ENCODE measurements around the gene HOXA7. TPM values are rescaled to one million over a fixed set of nuclear protein-coding genes. Genes with fewer than 3 reads are reported as not detected.

Gene HOXA7
- 5.2 TPM for total RNA-seq

DNA sequence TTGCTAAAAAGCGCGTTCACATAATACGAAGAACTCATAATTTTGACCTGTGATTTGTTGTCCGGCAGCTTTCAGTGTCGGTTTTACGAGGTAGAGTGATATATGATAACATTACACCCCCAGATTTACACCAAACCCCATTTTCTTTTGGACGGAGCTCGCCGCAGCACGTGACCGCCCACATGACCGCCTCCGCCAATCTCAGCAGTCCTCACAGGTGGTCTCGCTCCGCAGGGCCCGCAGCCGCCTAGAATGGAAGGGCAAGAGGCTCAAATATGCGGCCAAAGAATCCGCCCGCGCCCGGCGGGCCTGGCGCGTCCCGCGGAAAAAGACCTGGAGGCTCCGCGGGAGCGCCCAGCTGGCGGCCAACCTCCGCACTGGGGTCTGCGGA lies at the start of gene HOXA7:
Gene HOXA7 (minus strand): TSS at position 168 of the 391 bp plus-strand sequence. CDS start 130 bp downstream, at position 38.
- ATAC-seq, result peak; percentile 42

DNA sequence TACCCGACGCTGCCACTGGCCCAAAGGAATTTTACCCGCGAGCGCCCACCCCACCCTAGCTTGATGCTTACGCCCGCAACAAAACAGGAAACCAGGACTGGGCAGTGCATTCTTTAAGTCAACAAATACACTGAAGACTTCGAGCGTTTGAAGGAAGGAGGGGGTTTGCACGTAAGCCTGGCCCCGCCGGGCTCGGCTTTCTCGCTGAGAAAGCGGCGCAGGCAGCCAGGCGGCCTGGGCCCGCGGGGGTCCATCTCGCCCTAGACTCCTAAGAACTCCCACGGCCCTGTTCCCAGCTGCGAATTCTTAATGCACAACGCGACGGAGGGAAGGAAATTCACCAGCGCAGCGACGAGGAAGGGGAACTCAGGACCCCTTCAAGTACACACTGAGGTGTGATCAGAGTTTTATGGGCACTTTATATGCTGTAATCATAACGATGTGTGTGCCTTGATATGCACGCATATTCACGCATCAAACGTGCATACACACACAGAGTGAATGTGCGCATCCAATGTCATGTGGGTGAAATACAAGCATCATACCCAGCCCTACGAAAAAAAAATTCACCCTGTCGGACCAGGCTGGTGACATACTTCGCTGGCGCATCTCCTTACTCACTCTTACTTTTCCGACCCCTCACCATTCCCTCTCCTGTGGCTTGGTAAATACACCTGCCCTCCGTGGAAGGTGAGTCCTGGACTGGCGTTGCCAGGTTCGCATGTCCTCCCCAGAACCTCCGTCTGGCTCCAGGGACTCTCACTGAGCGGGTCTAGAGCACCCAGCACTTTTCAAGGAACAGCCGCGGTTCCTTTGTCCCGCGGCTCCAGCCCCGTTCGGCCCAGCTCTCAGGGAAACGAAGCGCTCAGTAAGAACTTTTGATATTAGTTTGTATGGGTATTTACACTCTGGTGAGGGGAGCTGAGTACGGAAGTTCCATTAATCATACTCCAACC lies 49.1 kb upstream of the HOXA7 start:
- ATAC-seq, result no peak

DNA sequence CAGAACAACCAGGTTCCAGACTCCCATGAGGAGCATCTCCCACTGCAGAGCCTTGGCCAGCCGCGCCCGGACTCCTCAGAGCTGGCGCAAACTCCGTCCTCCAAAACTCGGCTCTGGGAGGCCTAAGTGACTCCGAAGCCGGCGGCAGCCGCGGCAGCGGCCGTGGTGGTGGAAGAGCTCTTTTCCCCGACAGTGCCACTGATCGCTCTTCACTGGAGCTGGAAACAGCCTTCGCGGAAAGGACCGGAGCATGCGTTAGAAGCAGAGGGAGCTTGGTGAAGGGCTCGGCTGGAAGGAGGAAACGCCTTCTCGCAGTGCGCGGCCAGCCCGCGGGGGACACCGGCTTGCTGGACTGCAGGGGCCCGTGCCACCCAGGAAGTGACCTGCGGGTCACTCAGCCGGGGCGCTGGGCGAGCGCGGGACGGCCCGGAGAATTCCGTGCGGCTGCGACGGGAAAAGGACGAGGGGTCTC lies 48.4 kb upstream of the HOXA7 start:
- no peak for ATAC-seq

DNA sequence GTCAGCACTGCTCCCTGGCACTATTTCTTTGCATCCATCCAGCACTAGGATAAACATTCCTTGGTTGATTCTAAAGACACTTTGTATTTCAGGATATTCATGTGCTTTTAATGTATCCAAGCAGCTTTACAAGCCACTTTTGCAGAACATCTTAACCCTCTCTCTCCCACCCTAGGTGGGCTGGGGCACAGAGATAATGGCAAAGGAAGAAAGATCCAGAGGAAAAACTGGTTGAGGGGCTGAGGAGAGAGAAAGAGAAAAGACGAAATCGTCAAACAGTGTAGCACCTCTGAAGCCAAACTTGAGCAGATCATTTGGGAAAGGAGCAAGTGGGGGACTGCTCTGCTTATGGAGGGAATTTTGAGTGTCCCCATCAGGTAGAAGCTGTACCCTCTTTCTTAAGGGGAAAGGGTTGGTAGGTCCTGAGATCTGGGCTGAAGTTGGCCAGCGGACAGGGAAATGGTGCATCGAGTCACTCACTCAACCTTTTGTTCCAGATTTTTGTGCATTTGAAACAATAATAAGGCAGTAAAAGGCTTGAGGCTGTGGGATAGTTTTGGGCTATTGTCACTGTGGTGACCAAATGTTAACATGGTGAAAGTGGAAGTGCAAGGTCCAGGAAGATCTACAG lies 47.6 kb upstream of the HOXA7 start:
- ATAC-seq, result no peak

DNA sequence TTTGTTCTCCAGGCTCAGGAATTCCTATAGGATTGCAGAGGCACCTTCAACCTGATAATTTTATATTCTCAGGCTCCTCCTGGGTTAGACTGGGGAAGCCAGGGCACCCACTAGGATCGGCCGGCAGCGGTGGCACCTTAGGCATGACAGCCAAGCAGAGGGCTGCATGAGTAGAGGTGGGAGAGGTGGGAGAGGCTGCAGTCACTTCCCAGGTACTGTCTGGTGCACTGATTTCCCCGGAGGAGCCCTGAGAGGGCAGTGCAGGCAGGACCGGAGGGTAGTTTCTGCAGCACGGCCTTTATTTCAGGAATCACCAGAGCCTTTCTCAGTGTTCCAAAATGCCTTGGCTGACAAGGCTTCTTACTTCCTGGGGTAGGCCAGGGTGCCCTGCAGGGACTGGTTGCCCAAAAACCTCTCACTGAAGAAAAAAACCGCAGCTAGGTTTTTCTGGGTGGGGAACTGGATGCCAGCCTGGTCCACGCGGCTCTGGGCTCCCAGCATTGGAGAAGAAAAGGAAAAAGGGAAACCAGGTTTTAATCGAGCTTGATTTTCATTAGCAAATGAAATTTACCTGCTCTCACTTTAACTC lies 47.0 kb upstream of the HOXA7 start:
- no peak for ATAC-seq

DNA sequence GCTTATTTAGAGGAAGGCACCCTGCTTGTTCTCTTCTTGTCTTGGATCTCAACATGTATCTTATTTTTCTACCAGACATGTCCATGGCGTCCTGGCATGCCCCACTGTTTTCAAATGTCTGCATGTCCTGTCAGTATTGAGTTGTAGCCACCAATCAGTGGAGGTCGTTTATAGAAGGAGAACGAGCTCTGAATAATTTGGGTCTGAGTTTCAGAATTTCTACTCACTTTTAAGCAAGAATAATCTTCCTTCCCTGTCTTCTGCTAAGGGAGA lies 46.3 kb upstream of the HOXA7 start:
- no peak for ATAC-seq

DNA sequence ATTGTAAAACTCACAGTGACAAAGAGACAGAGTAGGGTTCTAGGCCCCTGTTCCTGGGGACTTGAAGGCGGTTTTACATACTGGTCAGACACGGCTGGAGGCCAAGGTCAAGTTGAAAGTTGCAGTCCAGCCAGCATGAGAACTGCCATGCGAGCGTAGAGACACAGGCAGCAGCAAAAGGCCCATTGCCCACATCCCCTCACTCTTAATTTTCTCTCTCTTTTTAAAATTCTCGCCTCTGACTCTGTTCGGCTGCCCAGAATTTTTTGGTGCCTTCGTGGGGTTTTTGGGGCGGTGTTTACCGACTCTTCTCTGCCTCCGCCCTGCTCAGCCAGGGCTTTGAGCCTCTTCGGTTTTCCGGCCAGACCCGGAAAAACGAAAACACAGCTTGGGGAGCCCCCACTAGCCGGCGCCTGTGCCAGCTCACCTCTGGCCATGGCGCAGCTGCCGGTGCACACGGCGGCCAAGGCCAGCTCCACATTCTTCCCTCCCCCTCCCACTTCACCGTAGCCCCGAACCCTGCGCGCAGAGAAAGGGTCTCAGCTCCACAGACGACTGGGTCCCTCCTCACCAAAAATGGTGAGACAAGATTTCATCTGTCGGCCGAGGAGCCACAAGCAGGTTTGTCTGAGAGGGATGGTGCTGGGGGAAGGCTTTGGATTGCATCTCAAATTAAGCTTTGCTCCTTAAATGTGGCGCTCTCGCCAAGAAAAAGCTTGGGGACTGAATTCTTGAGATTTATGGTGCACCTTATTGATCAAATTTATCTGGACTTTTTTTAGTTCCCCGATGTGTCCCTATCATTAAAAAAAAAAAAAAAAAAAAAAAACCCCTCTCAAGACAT lies 45.8 kb upstream of the HOXA7 start:
- ATAC-seq, result no peak

DNA sequence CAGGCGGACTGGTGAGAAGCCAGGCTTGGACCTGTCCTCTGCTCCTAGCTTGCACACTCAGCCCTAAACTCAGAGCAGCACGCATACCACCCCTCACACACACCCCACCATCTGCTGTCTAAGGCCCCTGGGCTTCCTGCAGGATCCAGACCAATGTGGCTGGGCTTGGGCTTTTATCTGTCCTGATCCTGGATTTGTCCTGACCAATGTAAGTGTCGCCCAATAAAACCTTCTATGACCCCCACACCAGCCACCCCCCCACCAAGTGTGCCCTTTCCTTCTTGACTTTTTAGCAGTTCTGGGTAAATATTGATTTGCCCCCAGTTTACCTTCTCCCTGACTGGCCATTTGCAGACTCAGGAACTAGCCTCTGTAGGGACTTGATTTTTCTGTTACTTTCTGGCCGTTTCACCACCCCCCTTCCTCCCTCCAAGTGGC lies 45.1 kb upstream of the HOXA7 start:
- no peak for ATAC-seq

DNA sequence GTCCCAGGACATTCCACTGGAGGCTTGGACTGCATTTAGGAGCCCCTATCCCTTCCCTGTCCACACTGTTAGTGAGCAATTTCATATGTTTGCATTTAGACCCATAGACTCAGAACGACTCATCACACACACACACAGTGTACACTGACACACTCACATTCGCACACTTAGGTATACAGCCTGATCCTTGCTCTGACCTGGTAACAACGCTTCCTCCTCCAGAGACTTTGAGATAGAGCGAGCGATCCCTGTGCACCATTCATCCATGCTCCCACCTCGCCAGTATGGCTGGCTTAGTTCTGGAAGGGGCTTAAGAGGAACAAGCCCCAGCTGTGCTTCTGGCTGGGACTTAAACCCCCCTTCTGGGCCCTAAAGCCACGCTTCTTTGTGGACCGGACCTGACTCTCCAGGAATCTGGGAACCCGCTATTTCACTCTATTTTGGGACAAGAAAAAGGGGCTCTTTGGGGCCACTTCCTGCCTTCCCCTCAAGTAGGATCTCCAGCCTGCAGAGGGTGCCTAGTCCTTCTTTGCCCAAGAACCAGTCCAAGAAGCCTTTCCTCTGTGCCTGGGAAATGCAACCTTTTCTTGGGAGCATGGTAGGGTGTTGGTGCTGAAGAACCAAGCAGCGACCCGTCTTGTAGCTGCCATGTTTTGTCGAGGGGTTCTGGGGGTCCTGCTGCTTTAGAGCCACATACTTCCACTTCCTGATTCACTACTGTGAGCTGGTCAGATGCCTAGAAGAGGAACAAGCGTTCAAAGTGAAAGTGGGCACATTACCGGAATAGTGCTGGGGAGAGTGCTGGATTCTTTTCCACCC lies 44.5 kb upstream of the HOXA7 start:
- peak; percentile 13 for ATAC-seq

DNA sequence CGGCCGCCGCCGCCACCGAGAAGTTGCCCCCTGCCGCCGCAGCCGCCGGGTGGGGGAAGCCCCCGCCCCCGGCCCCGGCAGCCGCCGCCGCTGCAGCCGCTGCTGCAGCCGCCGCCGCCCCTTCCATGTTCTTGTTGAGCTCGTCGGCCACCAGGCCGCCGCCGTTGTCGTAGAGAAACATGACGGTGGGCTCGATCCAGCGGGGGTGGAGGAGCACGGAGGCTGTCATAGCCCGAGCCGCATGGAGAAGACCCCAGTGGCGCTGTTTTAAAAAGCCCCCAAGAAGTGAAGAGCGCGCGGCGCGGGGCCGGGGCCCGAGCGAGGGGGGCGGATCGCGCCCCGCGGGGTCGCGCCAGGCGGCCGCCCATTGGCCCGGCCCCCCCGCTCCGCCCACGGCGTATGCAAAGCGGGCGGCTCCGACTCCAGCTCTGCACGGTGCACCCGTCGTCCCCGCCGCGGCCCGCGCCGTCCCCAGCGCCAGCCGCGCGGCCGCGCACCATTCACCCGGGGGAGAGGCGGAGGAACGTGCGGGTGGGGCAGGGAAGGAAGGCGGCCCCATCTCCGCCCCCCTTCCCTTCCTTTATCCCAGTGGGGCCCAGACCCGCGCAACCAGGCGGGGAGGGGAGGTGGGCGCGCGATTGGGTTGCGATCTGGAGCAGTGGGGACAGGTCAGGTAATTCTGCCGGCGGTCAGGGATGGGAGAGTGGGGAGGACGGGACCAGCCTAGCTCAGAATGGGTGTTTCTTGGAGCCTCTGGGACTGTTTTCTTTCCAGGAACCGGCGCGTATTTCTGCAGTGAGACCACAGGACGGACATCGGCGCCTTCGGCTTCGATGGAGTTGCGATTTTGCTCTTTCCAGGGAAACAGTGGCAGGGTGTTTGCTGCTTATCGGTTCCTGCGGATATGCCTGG lies 43.6 kb upstream of the HOXA7 start, which contains the start of gene HOXA13:
Gene HOXA13 (minus strand): TSS at position 243 of the 912 bp plus-strand sequence. CDS start 14 bp downstream, at position 229.
- ATAC-seq, result peak; percentile 59

DNA sequence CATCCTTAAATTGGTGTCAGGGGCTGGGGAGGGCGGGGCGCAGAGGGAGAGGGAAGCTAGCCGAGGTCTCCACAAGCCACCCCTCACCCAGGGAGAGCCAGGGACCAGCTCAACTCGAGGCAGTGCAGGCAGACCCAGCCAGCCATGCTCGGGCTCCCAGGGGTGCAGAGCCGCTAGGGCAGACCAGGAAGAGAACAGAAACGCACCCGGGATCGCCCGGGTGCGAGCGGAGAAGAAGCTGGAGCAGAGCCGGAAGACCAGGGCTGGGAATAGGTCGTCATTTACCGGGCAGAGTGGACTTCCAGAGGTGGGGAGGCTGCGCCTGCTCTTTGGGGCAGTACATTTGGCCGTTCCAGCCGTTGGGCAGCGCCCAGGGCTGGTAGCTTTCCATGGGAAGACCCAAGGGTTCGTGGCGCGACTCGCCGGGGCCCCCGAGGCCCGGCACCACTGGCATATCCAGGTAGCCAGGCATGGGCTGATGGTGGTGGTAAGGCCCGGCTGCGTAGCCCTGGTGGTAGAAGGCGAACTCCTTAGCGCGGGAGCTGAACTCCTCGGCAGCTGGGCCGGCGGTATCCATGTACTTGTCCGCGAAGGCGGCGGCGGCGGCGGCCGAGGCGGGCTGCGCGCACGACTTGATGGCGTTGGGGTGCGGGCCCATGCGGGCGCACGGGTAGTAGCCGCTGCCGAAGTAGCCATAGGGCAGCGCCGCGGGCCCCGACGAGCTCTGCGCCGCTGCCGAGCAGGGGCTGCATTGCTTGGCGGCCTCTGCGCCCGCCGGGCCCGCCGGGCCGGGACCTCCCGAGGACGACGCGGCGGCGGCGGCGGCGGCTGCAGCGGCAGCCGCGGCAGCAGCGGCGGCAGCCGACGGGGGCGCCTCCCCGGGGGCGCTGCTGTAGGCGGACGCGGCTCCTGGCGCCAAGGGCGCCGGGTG lies 42.7 kb upstream of the HOXA7 start:
- ATAC-seq, result peak; percentile 17

DNA sequence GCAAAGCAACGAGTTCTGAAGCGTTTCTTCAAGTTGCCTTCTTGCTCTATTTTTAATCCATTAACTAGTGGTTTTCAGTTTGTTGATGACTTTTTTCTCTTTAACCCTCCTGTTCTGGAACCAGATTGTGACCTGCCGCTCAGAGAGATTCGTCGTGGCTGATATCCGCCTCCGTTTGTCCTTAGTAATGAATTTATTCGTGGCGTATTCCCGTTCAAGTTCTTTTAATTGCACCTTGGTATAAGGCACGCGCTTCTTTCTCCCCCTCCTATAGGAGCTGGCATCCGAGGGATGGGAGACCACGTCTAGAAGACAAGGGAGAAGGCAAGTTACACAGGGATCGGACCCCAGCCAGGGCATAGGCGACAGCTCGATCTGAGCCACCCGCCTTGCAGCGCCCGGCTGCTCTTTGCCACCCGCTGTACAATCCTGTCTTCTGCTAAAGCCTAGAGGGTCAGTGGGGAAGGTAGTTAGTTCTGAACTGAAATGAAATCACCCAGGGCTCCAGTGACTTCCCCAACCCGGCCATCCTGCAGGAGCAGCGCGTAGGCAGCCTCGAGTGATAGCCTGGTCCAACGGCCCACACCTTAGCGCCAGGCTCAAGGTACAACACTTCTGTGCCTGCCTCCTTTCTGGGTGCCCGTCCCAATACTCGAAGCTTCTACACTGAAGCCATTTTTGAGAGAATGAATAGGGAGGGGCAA lies 41.8 kb upstream of the HOXA7 start:
- ATAC-seq, result no peak

DNA sequence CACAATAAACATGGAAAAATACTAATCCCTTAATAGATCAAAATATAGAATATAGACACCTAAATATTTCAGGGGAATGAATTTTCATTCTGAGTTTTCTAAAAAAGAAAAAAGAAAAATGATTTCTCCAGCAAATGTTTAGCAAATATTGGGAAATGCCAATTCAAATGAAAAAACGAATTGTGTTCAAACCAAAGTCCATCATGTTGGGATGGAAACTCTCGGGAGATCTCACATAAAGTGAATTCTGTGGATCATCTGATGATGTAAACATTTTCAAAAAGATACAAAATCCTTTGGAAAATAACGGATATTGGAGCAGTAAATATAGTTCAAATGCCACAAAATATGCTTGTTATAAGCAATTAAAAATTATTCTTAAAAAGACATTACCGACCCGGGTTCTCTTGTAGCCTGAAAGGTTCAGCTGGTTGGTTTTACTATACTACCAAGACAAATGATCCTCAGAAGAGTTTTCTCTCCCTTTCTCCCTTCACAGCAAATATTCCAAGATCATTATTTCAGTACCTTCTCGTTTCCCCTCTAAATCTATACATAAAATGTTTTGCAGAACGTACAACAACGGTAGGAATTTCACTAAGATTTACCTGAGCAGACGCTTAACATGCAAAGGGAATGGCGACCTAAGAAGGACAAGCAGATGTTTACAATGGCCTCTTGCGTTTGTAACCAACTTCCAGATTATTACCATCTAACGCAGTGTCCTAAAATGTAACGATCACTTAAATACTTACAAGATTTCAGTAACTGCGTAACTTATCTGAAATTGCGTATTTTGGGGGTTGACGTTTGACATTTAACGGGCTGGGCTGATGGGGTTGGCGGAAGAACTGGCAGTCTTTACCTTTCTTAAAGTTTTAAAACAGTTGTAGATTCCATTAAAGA lies 40.9 kb upstream of the HOXA7 start:
- ATAC-seq, result no peak

DNA sequence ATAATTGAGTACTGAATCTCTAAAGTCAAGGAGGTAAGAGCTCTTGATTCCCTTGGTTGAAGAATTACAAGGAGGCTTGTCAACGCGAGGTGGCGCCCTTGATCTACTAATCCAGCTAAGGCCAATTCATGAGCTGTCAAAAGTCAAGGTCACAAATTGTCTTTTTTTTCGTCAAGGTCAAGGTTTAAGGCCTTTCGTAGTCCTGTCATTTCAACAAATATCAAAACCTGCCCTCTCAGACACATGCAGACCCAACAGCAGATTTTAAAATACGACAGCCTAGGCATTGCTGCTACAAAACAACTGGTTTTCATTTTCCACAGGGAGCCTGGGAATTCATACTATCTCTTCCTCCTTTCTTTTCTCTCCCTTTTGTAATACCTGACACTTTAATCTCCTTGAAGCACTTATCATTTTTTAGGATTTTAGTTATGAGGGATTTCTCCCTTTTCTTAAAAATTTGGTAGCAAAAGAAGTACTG lies 39.9 kb upstream of the HOXA7 start:
- peak; percentile 19 for ATAC-seq

DNA sequence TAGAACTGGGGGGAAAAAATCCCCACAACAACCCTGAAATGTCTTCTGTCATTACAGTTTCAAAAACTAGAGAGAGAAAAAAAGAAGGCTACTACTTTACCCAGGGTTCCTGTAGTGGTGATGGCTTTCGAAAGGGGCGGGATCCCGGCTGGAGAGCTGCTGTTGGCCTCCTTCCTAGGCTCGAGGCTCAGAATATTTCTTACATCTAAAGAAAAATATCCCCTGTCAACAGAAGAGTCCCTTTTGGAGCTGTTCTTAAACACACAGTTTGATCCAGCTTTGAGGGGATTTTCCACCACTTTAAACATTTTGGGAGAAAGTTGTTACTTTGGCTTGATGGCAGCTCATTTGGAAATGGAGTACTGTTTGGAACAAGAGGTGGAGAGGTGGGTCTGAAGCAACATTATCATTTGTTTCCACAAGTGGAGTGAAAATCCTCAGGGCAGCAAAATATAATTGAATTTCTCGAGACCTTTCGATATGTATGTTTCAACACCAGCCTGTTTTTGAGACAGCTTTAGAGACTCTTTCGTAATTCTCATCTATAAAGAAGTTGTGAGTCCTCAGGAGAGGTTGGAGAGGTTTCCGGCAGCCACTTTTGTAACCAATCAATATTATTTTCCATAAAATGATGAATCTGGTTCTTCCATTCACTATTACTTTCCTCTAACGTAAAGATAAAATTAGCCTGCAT lies 38.4 kb upstream of the HOXA7 start:
- no peak for ATAC-seq

DNA sequence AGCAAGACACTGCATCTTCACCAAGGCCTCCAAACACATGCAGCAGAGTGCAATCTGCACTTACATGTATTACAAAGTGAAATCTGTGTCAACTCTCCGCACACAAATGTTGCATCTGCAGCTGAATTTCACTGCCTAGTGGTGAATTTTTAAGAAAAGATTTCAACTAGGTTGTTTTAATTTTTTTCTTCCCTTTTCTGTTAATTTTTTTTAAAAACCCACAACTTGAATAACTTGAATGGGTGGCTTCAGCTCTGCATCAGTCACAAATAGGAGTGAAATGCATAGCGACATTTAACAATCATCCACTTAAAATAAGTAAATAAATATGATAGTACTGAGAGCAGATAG lies 37.5 kb upstream of the HOXA7 start:
- no peak for ATAC-seq

All from esophagus mucosa (tissue), 1 donor.